ENCODE data around the gene PAGR1.
"Not testable (repeated sequence)": the region's sequence is repeated elsewhere in the genome, so short reads cannot be mapped to it uniquely, and the experiment has no call there.

The PAGR1 gene

DNA sequence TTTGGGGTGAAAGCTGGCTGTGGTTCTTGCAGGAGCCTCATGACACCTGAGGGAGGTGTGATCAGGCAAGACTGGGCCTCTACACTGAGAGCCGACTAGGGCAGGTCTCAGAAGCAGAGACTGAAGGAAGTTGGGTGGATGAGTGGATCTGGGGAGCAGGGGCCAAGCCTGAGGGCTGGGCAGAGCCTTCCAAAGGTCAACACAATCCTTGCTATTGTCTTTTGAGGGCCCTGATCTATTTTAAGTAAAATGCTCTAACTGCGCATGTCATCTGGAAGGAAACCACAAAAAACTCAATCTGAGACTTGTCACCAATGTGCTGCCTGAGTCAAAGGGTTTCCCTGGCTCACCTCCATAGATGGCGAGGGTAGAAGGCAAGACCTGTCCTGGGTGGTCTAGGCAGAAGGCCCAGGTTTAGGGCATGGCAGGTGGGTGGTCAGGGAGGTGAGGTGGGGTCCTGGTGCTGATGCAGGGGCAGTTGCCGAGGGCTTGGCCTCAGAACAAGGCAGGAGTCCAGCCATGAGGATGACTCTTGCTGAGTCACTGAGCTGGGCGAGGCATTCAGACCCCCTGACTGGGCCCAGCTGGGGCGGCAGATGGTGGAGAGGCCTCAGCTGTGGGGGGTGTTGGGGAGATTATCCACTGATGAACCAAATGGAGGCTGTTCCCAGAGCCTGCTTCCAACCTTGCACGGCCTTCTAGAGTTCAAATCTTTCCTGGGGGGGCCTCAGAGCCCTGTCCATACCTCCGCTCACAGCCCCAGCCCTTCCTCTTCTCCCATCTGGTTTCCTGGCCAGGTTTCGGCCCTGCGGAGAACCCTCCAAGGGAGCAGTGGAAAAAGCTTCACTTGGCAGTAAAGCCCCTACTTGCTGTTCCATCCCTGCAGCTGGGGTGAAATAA, 9.4 kb downstream of the PAGR1 start:
- Histone ChIP-seq H3K9me3 (no peaks in the 10 kb centered on the region), H3K4me3 (no peak overlapping the region), H3K27me3 (ENCODE audit: low read depth) (no peaks in the 10 kb centered on the region), H3K36me3 (replicated peaks) (peaks cover 7% of the 10 kb centered on the region), H3K4me1 (peaks cover 2% of the 10 kb centered on the region; the same call in 1 of the 2 replicates)
- DNase-seq (ENCODE audit: low spot score in 2 of 2) = no peak
- in situ Hi-C loops (cut with MboI; ENCODE audit: low sequenced_read_pairs) = no loop called here

DNA sequence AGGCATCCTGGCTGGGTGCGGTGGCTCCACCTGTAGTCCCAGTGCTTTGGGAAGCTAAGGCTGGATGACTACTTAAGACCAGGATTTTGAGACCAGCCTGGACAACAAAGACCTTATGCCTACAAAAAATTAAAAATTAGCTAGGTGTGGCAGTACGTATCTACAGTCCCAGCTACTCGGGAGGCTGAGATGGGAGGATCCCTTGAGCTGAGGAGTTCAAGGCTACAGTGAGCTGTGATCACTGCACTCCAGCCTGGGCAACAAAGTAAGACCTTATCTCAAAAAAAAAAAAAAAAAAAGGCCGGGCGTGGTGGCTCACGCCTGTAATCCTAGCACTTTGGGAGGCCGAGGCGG, 10.4 kb downstream of the PAGR1 start:
- no peak overlapping the region for H3K4me3 ChIP-seq
- no peak for DNase-seq (ENCODE audit: low spot score in 2 of 2)
- H3K27me3 ChIP-seq (ENCODE audit: low read depth) = no peaks in the 10 kb centered on the region
- no peaks in the 10 kb centered on the region for H3K9me3 ChIP-seq
- no peaks in the 10 kb centered on the region; the same call in 1 of the 2 replicates for H3K36me3 ChIP-seq (replicated peaks)
- 0 out of 2 replicates have a peak, but pooled peaks cover 2% of the 10 kb centered on the region for H3K4me1 ChIP-seq
- in situ Hi-C loops (cut with MboI; ENCODE audit: low sequenced_read_pairs) = no loop called here

DNA sequence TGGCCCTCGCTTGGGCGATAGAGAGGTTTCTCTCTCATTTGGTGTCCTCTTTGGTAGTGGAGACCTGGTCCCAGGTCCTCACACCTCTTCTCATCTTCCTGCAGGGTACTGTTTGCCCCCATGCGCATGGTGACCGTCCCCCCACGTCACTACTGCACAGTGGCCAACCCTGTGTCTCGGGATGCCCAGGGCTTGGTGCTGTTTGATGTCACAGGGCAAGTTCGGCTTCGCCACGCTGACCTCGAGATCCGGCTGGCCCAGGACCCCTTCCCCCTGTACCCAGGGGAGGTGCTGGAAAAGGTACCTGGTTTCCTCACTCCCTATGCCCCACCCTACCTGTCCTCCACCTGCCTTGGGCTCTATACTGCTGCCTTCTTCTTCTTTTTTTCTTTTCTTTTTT, 14.8 kb downstream of the PAGR1 start:
- DNase-seq (ENCODE audit: low spot score in 2 of 2) = no peak
- in situ Hi-C loops (cut with MboI; ENCODE audit: low sequenced_read_pairs) = no loop called here
- H3K36me3 ChIP-seq (replicated peaks) = no peaks in the 10 kb centered on the region
- H3K4me3 ChIP-seq = no peak overlapping the region
- no peaks in the 10 kb centered on the region for H3K9me3 ChIP-seq
- H3K27me3 ChIP-seq (ENCODE audit: low read depth) = no peaks in the 10 kb centered on the region
- H3K4me1 ChIP-seq = 0 out of 2 replicates have a peak, but pooled peaks cover 2% of the 10 kb centered on the region

DNA sequence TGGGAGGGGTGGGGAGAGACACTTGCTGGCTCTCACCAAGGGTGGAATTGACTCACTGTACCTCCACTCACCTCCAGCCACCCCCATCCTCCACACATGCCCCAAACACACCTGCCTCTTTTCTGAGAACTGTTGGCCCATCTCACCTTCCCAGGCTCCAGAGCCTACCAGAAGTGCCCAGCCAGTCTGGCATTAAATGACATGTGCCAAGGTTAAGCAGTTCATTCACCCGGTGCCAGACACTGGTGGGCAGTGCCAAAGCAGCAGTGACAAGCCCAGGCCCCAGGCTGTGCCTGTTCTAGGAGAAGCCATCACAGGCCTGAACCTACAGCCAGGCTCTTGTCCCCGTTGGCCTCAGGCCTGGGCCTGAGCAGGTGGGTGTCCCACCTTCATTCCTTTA, 15.5 kb downstream of the PAGR1 start:
- H3K4me1 ChIP-seq = 0 out of 2 replicates have a peak, but pooled peaks cover 2% of the 10 kb centered on the region
- no peaks in the 10 kb centered on the region for H3K36me3 ChIP-seq (replicated peaks)
- no peak overlapping the region for H3K4me3 ChIP-seq
- H3K27me3 ChIP-seq (ENCODE audit: low read depth) = no peaks in the 10 kb centered on the region
- in situ Hi-C loops (cut with MboI; ENCODE audit: low sequenced_read_pairs) = no loop called here
- no peaks in the 10 kb centered on the region for H3K9me3 ChIP-seq
- no peak for DNase-seq (ENCODE audit: low spot score in 2 of 2)

DNA sequence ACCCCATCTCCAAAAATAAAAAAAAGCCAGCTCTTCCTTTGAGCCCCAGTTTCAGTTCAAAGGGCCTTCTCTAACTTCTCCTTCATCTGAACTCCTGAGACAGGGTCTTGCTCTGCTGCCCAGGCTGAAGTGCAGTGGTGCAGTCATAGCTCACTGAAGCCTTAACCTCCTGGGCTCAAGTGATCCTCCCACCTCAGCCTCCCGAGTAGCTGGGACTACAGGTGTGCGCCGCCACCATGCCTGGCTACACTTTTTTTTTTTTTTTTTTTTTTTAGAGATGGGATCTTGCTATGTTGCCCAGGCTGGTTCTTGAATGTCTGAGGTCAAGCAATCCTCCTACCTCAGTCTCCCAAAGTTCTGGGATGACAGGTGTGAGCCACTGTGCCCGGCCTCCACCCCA, 17.3 kb downstream of the PAGR1 start:
- H3K27me3 ChIP-seq (ENCODE audit: low read depth); in situ Hi-C loops (cut with MboI; ENCODE audit: low sequenced_read_pairs); H3K36me3 ChIP-seq (replicated peaks); H3K9me3 ChIP-seq; H3K4me1 ChIP-seq; DNase-seq (ENCODE audit: low spot score in 2 of 2); H3K4me3 ChIP-seq: not testable (repeated sequence)

DNA sequence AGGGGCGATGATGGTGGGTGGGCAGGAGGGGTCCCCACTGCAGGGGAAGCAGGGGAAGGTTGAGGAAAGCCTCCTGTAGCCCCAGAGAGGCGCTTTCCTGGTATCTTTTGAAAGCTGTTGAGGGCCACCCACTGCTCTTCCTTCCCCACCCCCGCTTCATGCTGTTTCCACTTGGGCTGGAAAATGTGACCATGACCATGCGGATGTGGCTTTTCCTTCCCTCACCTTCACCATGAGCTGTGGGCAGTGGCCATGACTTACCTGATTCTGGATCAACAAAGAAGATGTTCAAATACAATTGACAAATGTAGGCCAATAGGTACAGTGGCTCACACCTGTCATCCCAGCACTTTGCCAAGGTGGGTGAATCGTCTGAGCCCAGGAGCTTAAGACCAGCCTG, 18.1 kb downstream of the PAGR1 start:
- Histone ChIP-seq H3K36me3 (replicated peaks) (no peaks in the 10 kb centered on the region), H3K9me3 (no peaks in the 10 kb centered on the region), H3K4me3 (no peak overlapping the region), H3K27me3 (ENCODE audit: low read depth) (no peaks in the 10 kb centered on the region), H3K4me1 (0 out of 2 replicates have a peak, but pooled peaks cover 2% of the 10 kb centered on the region)
- in situ Hi-C loops (cut with MboI; ENCODE audit: low sequenced_read_pairs) = no loop called here
- no peak for DNase-seq (ENCODE audit: low spot score in 2 of 2)

DNA sequence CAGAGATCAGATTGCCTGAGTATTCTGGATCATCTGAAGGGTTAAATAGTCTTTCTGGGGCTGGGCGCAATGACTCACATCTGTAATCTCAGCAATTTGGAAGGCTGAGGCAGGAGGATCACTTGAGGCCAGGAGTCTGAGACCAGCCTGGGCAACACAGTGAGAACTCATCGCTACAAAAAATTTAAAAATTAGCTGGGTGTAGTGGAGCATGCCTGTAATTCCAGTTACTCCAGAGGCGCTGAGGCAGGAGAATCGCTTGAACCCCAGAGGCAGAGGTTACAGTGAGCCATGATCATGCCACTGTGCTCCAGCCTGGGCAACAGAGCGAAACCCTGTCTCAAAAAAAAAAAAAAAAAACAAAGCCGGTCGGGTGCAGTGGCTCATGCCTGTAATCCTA, 20.0 kb downstream of the PAGR1 start:
- no peaks in the 10 kb centered on the region for H3K36me3 ChIP-seq (replicated peaks)
- H3K4me1 ChIP-seq = no peaks in the 10 kb centered on the region
- no peak overlapping the region for H3K4me3 ChIP-seq
- in situ Hi-C loops (cut with MboI; ENCODE audit: low sequenced_read_pairs) = no loop called here
- no peaks in the 10 kb centered on the region for H3K27me3 ChIP-seq (ENCODE audit: low read depth)
- DNase-seq (ENCODE audit: low spot score in 2 of 2) = no peak
- H3K9me3 ChIP-seq = no peaks in the 10 kb centered on the region

DNA sequence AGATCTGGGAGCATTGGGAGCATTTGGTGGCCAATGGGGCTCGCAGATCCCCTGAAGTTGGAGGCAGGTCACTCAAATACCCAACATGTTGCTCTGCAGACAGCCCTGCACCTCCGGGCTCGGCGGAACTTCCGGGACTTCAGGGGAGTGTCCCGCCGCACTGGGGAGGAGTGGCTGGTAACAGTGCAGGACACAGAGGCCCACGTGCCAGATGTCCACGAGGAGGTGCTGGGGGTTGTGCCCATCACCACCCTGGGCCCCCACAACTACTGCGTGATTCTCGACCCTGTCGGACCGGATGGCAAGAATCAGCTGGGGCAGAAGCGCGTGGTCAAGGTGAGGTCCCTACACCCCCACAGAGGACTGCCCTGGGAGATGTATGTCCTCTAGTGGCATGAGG, 20.7 kb downstream of the PAGR1 start:
- H3K4me1 ChIP-seq = no peaks in the 10 kb centered on the region
- no peaks in the 10 kb centered on the region for H3K27me3 ChIP-seq (ENCODE audit: low read depth)
- H3K9me3 ChIP-seq = no peaks in the 10 kb centered on the region
- no peaks in the 10 kb centered on the region for H3K36me3 ChIP-seq (replicated peaks)
- H3K4me3 ChIP-seq = no peak overlapping the region
- in situ Hi-C loops (cut with MboI; ENCODE audit: low sequenced_read_pairs) = no loop called here
- no peak for DNase-seq (ENCODE audit: low spot score in 2 of 2)

DNA sequence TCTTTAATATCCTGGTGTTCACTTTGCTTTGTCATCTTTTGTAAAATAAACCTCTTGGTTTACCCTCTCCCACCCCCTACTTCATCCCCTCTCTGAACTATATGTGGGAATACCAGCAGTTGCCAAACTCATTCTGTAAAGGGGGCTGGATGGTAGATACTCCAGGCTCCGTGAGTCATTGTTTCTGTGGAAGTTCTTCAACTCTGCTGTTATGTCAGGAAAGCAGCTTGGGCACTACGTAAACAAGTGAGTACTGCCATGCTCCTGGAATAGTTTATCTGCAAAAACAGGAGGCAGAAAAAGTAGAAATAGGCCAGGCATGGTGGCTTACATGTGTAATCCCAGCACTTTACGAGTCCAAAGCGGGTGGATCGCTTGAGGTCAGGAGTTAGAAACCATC, 21.9 kb downstream of the PAGR1 start:
- DNase-seq (ENCODE audit: low spot score in 2 of 2) = no peak
- H3K27me3 ChIP-seq (ENCODE audit: low read depth) = no peaks in the 10 kb centered on the region
- no peaks in the 10 kb centered on the region for H3K9me3 ChIP-seq
- H3K4me3 ChIP-seq = no peak overlapping the region
- no peaks in the 10 kb centered on the region for H3K4me1 ChIP-seq
- no peaks in the 10 kb centered on the region for H3K36me3 ChIP-seq (replicated peaks)
- in situ Hi-C loops (cut with MboI; ENCODE audit: low sequenced_read_pairs) = no loop called here

DNA sequence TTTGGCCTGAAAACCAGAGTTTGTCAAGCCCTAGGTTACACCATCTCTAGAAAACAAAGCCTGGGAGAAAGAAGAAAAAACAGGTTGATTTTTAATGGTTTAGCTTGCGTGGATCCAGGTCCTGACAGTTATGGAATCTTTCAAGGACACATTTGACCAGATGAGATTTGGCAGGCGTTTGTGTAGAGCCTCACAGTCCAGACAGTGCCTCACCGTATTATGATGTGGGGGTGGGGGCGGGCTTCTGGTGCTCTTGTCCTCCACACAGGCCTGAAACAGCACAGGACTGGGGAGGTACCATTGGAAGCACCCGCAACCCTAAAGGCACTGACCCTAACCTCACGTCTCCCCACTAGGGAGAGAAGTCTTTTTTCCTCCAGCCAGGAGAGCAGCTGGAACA, 23.9 kb downstream of the PAGR1 start:
- no peak overlapping the region for H3K4me3 ChIP-seq
- no peaks in the 10 kb centered on the region for H3K36me3 ChIP-seq (replicated peaks)
- H3K4me1 ChIP-seq = no peaks in the 10 kb centered on the region
- in situ Hi-C loops (cut with MboI; ENCODE audit: low sequenced_read_pairs) = no loop called here
- H3K27me3 ChIP-seq (ENCODE audit: low read depth) = no peaks in the 10 kb centered on the region
- H3K9me3 ChIP-seq = no peaks in the 10 kb centered on the region
- DNase-seq (ENCODE audit: low spot score in 2 of 2) = no peak

DNA sequence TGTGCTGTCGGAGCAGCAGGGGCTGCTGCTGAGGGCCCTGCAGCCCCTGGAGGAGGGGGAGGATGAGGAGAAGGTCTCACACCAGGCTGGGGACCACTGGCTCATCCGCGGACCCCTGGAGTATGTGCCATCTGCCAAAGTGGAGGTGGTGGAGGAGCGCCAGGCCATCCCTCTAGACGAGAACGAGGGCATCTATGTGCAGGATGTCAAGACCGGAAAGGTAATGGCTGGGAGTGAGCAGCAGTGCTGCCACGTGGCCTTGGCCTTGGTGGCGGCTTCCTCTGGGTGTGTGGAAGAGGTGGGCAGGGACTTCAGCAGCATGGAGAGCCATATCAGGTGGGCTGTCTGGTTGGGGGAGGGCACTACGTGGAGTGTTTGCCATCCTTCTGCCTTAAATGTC, 24.3 kb downstream of the PAGR1 start:
- in situ Hi-C loops (cut with MboI; ENCODE audit: low sequenced_read_pairs) = no loop called here
- Histone ChIP-seq H3K9me3 (no peaks in the 10 kb centered on the region), H3K36me3 (replicated peaks) (no peaks in the 10 kb centered on the region), H3K27me3 (ENCODE audit: low read depth) (no peaks in the 10 kb centered on the region), H3K4me3 (no peak overlapping the region), H3K4me1 (no peaks in the 10 kb centered on the region)
- no peak for DNase-seq (ENCODE audit: low spot score in 2 of 2)

DNA sequence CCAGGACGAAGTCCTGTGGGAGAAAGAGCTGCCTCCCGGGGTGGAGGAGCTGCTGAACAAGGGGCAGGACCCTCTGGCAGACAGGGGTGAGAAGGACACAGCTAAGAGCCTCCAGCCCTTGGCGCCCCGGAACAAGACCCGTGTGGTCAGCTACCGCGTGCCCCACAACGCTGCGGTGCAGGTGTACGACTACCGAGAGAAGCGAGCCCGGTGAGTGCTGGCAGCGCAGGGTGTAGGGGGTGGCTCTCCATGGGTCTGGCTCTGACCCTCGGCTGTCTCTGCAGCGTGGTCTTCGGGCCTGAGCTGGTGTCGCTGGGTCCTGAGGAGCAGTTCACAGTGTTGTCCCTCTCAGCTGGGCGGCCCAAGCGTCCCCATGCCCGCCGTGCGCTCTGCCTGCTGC, 25.7 kb downstream of the PAGR1 start:
- Histone ChIP-seq H3K27me3 (ENCODE audit: low read depth) (no peaks in the 10 kb centered on the region), H3K4me3 (no peak overlapping the region), H3K4me1 (no peaks in the 10 kb centered on the region), H3K9me3 (no peaks in the 10 kb centered on the region), H3K36me3 (replicated peaks) (no peaks in the 10 kb centered on the region)
- in situ Hi-C loops (cut with MboI; ENCODE audit: low sequenced_read_pairs) = no loop called here
- DNase-seq (ENCODE audit: low spot score in 2 of 2) = no peak

DNA sequence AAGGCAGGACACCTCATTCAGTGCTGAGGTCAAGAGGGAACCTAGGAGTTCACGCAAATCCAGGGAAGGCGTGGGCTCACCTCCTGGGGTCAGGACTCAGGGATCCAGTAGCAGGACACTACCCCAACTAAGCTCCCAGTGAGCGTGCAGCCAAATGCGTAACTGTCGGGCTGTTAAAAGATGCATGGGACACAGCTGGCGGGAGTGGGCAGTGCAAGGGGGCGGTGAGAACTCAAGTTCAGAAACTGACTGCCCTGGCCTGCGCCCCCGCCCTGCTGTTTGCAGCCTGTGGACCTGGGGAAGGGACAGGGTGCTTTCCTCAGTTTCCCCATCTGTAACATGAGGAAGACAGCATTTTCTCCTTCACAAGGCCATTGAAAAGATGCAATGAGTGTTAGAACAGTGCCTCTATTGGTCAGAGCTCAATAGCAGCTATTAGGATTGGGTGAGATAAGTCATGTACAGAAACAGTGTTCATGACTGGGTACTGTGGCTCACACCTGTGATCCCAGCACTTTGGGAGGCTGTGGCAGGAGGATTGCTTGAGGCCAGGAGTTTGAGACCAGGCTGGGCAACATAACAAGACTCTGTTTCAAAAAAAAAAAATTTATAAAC, 26.9 kb downstream of the PAGR1 start:
- H3K4me3 ChIP-seq = no peak overlapping the region
- in situ Hi-C loops (cut with MboI; ENCODE audit: low sequenced_read_pairs) = no loop called here
- H3K9me3 ChIP-seq = no peaks in the 10 kb centered on the region
- no peaks in the 10 kb centered on the region for H3K36me3 ChIP-seq (replicated peaks)
- H3K27me3 ChIP-seq (ENCODE audit: low read depth) = no peaks in the 10 kb centered on the region
- no peaks in the 10 kb centered on the region for H3K4me1 ChIP-seq
- no peak for DNase-seq (ENCODE audit: low spot score in 2 of 2)

DNA sequence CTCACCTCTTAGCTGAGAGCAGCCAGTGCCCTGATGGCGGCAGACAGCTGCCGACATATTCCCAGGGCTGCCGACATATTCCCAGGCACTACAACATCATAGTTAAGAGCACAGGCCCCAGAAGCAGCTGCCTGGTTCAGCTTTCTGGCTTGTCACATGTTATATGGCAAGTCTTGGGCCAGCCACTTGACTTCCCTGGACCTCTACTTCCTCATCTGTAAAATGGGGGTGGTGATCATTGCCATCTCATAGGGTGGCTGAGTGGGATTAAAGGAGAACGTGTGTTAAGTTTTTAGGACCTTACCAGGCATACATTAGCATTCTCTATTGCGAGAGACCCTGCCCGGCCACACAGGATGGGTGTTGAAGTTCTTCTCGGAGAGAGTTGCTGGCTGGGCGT, 28.0 kb downstream of the PAGR1 start:
- no peaks in the 10 kb centered on the region for H3K4me1 ChIP-seq
- no peak for DNase-seq (ENCODE audit: low spot score in 2 of 2)
- in situ Hi-C loops (cut with MboI; ENCODE audit: low sequenced_read_pairs) = no loop called here
- no peaks in the 10 kb centered on the region for H3K27me3 ChIP-seq (ENCODE audit: low read depth)
- H3K36me3 ChIP-seq (replicated peaks) = no peaks in the 10 kb centered on the region
- H3K9me3 ChIP-seq = no peaks in the 10 kb centered on the region
- no peak overlapping the region for H3K4me3 ChIP-seq

Data from HAP-1 (cell line).